ENCODE data around the gene BRMS1L. TPM values are rescaled to one million over a fixed set of nuclear protein-coding genes. Genes with fewer than 3 reads are reported as not detected.

Gene BRMS1L
- total and polyA plus RNA-seq, 8 donors = 7.1 to 23.7 (median 20.7) TPM

DNA sequence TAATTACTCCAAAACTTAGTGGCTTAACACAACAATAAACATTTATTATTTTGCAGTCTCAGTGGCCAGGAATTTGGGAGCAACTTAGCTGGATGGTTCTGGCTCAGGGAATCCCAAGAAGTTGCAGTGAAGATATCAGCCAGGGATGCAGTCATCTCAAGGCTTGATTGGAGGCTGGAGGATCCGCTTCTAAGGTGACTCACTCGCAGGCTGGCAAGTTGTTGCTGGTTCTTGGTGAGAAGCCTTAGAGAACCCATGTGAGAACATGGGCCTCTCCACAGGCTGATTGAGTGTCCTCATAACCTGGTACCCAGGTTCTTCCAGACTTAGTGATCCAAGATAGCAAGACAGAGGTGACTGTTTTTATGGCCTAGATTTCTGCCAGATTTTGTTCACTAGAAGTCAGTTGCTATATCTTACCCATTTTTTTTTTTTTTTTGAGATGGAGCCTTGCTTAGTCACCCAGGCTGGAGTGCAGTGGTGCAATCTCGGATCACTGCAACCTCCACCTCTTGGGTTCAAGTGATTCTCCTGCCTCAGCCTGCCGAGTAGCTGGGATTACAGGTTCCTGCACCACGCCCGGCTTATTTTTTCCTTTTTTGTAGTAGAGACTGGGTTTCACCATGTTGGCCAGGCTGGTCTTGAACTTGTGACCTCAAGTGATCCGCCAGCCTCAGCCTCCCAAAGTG lies 32.5 kb downstream of the BRMS1L start:
- no peak for DNase-seq
- H3K27me3 ChIP-seq = no peaks in the 10 kb centered on the region
- H3K4me1 ChIP-seq = no peaks in the 10 kb centered on the region
- no peaks in the 10 kb centered on the region for H3K9me3 ChIP-seq
- H3K4me3 ChIP-seq = no peak overlapping the region
- H3K36me3 ChIP-seq = peaks cover 0 to 11% of the 10 kb centered on the region in 2 donors
- TF ChIP-seq, protein P1, sequence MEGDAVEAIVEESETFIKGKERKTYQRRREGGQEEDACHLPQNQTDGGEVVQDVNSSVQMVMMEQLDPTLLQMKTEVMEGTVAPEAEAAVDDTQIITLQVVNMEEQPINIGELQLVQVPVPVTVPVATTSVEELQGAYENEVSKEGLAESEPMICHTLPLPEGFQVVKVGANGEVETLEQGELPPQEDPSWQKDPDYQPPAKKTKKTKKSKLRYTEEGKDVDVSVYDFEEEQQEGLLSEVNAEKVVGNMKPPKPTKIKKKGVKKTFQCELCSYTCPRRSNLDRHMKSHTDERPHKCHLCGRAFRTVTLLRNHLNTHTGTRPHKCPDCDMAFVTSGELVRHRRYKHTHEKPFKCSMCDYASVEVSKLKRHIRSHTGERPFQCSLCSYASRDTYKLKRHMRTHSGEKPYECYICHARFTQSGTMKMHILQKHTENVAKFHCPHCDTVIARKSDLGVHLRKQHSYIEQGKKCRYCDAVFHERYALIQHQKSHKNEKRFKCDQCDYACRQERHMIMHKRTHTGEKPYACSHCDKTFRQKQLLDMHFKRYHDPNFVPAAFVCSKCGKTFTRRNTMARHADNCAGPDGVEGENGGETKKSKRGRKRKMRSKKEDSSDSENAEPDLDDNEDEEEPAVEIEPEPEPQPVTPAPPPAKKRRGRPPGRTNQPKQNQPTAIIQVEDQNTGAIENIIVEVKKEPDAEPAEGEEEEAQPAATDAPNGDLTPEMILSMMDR (IDR thresholded peaks at IDR 0.05) = no peak
- no peak overlapping the region for H3K27ac ChIP-seq
- no peak for ATAC-seq
- intact Hi-C loops (cut with DNase I) = no loop called here

DNA sequence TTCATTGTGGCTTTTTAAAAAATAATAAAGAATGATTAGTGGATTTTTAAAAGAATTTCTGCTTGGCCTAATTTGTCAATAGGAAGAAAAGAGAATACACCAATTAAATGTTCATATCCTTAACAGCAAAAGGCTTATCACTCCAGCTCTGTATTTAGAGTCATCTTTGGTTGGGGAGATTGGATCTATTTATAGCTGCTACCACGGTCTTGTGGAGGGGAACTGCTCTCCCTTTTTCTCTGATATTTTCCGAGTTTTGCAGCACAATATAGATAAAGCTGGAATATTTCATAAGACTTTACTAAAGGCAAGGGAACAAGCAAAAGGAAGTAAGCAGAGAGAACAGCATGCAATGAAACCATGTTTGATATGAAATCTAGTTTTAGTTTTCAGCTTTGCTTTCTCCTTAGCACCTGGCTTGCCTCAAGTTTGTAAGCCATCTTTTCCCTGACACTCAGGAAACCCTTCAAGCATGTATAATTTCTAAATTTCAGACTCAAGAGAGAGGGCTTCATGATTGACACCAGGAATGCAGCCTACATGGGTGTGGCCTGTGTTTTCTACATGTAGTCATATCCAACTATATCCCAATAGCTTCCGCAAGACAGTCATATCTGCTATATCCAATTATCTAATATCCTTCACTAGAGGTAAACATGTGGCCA lies 35.2 kb downstream of the BRMS1L start:
- intact Hi-C loops (cut with DNase I) = no loop called here
- ATAC-seq (no peak), DNase-seq (no peak)
- H3K27me3 ChIP-seq = no peaks in the 10 kb centered on the region
- no peak overlapping the region for H3K4me3 ChIP-seq
- no peaks in the 10 kb centered on the region for H3K4me1 ChIP-seq
- no peaks in the 10 kb centered on the region for H3K9me3 ChIP-seq
- H3K36me3 ChIP-seq = peaks cover 0 to 19% of the 10 kb centered on the region in 2 donors
- no peak overlapping the region for H3K27ac ChIP-seq
- TF ChIP-seq, protein P1 (IDR thresholded peaks at IDR 0.05) = no peak

DNA sequence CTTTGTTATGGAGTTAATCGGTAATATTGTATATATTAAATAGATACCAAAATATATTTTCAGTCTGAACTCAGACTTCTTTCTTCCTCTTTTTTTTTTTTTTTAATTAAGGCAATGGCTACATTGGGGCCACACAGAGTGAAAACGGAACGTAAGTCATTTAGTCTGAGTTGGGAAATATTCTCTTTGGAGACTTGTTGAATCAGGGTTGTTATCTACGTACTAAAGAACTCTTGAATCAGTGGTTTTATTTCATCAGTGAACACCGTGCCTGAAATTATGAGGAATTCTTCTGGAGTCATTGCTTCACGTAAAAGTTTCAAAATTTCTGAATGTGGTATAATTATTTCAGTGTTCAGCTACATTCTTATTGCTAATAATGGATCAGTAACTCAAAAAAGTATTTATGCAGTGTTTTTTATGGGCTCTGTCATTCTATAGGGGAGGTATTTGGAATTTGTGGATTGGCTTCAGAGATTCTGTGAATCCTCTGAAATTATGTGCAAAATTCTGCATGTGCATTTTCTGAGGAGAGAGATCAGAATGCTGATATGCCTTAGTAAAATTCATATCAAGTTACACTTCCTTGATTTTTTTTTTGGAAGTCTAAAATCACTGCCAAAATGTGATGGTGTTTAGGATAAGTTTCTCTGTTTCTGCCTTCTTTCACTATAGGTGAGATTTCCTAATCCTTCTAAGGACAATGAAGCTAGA lies 39.6 kb downstream of the BRMS1L start:
- Histone ChIP-seq H3K4me1 (no peaks in the 10 kb centered on the region), H3K36me3 (peaks cover 0 to 14% of the 10 kb centered on the region in 2 donors), H3K27ac (no peak overlapping the region), H3K4me3 (no peak overlapping the region), H3K27me3 (no peaks in the 10 kb centered on the region), H3K9me3 (no peaks in the 10 kb centered on the region)
- no peak for DNase-seq
- ATAC-seq = peak; percentile 80
- TF ChIP-seq, protein P1 (IDR thresholded peaks at IDR 0.05) = no peak
- intact Hi-C loops (cut with DNase I) = no loop called here

DNA sequence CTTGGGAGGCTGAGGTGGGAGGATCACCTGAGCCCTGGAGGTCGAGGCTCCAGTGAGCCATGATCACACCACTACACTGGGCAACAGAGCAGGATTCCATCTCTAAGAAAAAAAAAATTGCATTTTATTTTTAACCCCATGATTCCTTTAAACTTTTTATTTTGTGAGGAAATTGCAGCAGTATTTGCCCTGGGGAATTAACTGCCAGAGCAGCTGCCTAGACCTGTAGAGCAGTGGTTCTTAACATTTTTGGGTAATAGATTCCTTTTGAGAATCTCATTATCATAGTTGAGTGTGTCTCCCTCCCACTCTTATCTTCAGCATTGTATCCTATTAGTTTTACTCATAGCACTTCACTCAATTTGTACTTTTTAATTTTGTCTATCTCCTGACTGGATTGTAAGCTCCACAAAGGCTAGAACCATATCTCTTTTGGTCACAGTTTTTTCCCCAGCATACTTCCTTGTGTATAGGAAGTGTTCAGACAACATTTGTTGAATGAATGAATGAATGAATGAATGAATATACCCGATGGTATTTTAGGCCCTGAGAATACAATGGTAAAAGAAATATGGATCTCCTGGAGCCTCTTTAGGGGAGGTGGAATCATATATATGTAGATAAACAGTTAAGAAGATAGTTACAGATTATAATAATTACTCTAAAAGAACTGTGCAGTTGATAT lies 40.6 kb downstream of the BRMS1L start:
- Histone ChIP-seq H3K4me1 (no peaks in the 10 kb centered on the region), H3K27me3 (no peaks in the 10 kb centered on the region), H3K9me3 (no peaks in the 10 kb centered on the region), H3K27ac (no peak overlapping the region), H3K4me3 (no peak overlapping the region), H3K36me3 (peaks cover 0 to 14% of the 10 kb centered on the region in 2 donors)
- no peak for ATAC-seq
- TF ChIP-seq, protein P1 (IDR thresholded peaks at IDR 0.05) = no peak
- DNase-seq = no peak
- intact Hi-C loops (cut with DNase I) = no loop called here

DNA sequence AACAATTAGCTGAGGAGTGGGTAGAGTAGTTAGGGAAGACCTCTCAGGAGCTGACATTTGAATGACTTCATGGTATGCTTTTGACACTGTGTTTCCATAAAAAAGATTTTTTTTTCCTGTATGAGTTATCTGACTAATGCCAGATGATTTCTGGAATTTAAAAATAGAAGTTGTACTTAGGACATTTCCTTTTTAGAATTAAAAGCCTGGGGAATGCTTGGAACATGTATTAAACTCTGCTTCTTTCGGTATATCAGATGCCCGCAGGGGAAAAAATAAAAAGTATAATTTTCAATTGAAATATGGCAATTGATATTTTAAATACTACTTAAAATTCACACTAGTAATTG lies 41.1 kb downstream of the BRMS1L start:
- Histone ChIP-seq H3K27me3 (no peaks in the 10 kb centered on the region), H3K4me1 (no peaks in the 10 kb centered on the region), H3K4me3 (no peak overlapping the region), H3K36me3 (peaks cover 0 to 14% of the 10 kb centered on the region in 2 donors), H3K9me3 (no peaks in the 10 kb centered on the region), H3K27ac (no peak overlapping the region)
- no peak for DNase-seq
- TF ChIP-seq, protein P1 (IDR thresholded peaks at IDR 0.05) = no peak
- intact Hi-C loops (cut with DNase I) = no loop called here
- ATAC-seq = no peak
